Endothelial cell of umbilical vein (primary cell): ENCODE measurements around the gene PLOD2. TPM values are rescaled to one million over a fixed set of nuclear protein-coding genes. Genes with fewer than 3 reads are reported as not detected.

Experiments
- BruUV-seq: library from RNA; stranded (reverse); fragments of 400-500 nt; replicated peaks from 2 replicates; lab custom pipeline; 2021; lab: Mats Ljungman, UMichigan
- CTCF ChIA-PET: fragments of 300-600, 350-600 bp; sonication (Branson Sonifier 250); formaldehyde crosslinking; loops from one replicate; lab custom pipeline; 2021; ENCODE audit warnings: antibody characterized with exemption, inconsistent platforms; lab: Charles Lee
- POLR2A ChIA-PET: fragments of 300-600, 350-600 bp; sonication (Branson Sonifier 250); formaldehyde crosslinking; loops from one replicate; lab custom pipeline; 2021; ENCODE audit warnings: antibody characterized with exemption, inconsistent platforms; lab: Charles Lee
- DNase-seq: peaks from one replicate; pipeline ENCODE4 v3.0.0-alpha.2; 2011; ENCODE audit warnings: low read depth, low spot score
- FAIRE-seq: peaks from 2 replicates; lab custom pipeline; 2011; peaks lifted over from hg19 to GRCh38; lab: Jason Lieb, UNC
- H2AFZ ChIP-seq: 2 replicates; pipeline ENCODE4 v1.6.0; 2012; ENCODE audit warnings: low read depth, low read length, control low read depth, inconsistent platforms
- H3K27ac ChIP-seq: 2 replicates; pipeline ENCODE4 v1.5.1; 2011; ENCODE audit warnings: low read depth, mild to moderate bottlenecking, control low read depth, low read length, moderate library complexity; ENCODE audit not compliant: insufficient read depth
- H3K27me3 ChIP-seq, 2 experiments: 2 replicates each; pipeline versions ENCODE4 v1.6.0 to v1.6.1; 2011; ENCODE audit warnings: low read length in 2 of 2, mixed read lengths in 1 of 2; ENCODE audit not compliant: control insufficient read depth in 2 of 2, insufficient read depth in 2 of 2
- H3K36me3 ChIP-seq, 2 experiments: 2 replicates in 1 of 2; 3 replicates in 1 of 2; pipeline ENCODE4 v1.5.1; 2011; ENCODE audit warnings: low read length in 2 of 2, mild to moderate bottlenecking in 1 of 2, moderate library complexity in 1 of 2; ENCODE audit not compliant: control insufficient read depth in 2 of 2, insufficient read depth in 2 of 2; ENCODE audit errors: extremely low read depth in 1 of 2
- H3K4me1 ChIP-seq: 3 replicates; pipeline ENCODE4 v1.5.1; 2011; ENCODE audit warnings: mild to moderate bottlenecking, low read length; ENCODE audit not compliant: control insufficient read depth, insufficient read depth; ENCODE audit errors: extremely low read depth
- H3K4me2 ChIP-seq: 2 replicates; pipeline ENCODE4 v1.6.1; 2011; ENCODE audit warnings: low read length, control low read depth, mixed read lengths; ENCODE audit not compliant: insufficient read depth
- H3K4me3 ChIP-seq, 3 experiments: fragments of 200-600 bp in 1 of 3; sonication (generic), shearing (Covaris generic) in 1 of 3; replicated peaks in 1 of 3; 2 replicates each; pipeline ENCODE4 v1.5.1; 2011 to 2016; ENCODE audit warnings: control low read depth in 3 of 3, low read length in 3 of 3, mild to moderate bottlenecking in 2 of 3, inconsistent platforms in 1 of 3, low read depth in 1 of 3, moderate library complexity in 1 of 3; ENCODE audit not compliant: insufficient read depth in 1 of 3
- H3K79me2 ChIP-seq: 2 replicates; pipeline ENCODE4 v1.6.0; 2012; ENCODE audit warnings: low read length, inconsistent platforms; ENCODE audit not compliant: control insufficient read depth, insufficient read depth
- H3K9ac ChIP-seq: replicated peaks from 2 replicates; pipeline ENCODE3; 2011; ENCODE audit warnings: low read length, control low read depth; ENCODE audit not compliant: insufficient read depth; ENCODE audit errors: extremely low read depth
- H3K9me1 ChIP-seq: replicated peaks from 3 replicates; pipeline ENCODE4 v1.6.0; 2011; ENCODE audit warnings: mild to moderate bottlenecking, low read length; ENCODE audit not compliant: control insufficient read depth, insufficient read depth; ENCODE audit errors: extremely low read depth
- H3K9me3 ChIP-seq: replicated peaks from 2 replicates; pipeline ENCODE4 v1.5.1; 2012; ENCODE audit warnings: low read length, inconsistent platforms; ENCODE audit not compliant: control insufficient read depth, insufficient read depth
- H4K20me1 ChIP-seq: replicated peaks from 2 replicates; pipeline ENCODE3; 2011; ENCODE audit warnings: mild to moderate bottlenecking, low read length; ENCODE audit not compliant: control insufficient read depth, insufficient read depth; ENCODE audit errors: extremely low read depth
- EZH2 ChIP-seq: IDR thresholded peaks from 2 replicates; pipeline ENCODE4 v1.6.1; 2012; ENCODE audit warnings: borderline replicate concordance, low read depth, mild to moderate bottlenecking, moderate library complexity, low read length, inconsistent platforms; ENCODE audit not compliant: severe bottlenecking
- FOS ChIP-seq: IDR thresholded peaks from 2 replicates; pipeline ENCODE4 v1.6.1; 2011; ENCODE audit warnings: mild to moderate bottlenecking, low read length, moderate library complexity, borderline replicate concordance; ENCODE audit not compliant: insufficient read depth
- GATA2 ChIP-seq: IDR thresholded peaks from 2 replicates; pipeline ENCODE4 v1.7.0; 2011; ENCODE audit warnings: low read depth, mild to moderate bottlenecking, moderate library complexity, mixed read lengths, low read length; ENCODE audit not compliant: insufficient read length, insufficient read depth
- JUN ChIP-seq: IDR thresholded peaks from 2 replicates; pipeline ENCODE4 v1.6.1; 2011; ENCODE audit warnings: borderline replicate concordance, low read depth; ENCODE audit not compliant: insufficient read length, insufficient read depth
- MYC ChIP-seq: IDR thresholded peaks from one replicate; pipeline ENCODE4 v1.6.1; 2011; ENCODE audit warnings: mild to moderate bottlenecking, low read depth, low read length
- POLR2A ChIP-seq: IDR thresholded peaks from 2 replicates; pipeline ENCODE4 v1.6.1; 2012; ENCODE audit warnings: low read depth, mild to moderate bottlenecking, control low read depth, low read length
- POLR2AphosphoS5 ChIP-seq: IDR thresholded peaks from 2 replicates; pipeline ENCODE4 v1.6.1; 2012; ENCODE audit warnings: low read depth, mild to moderate bottlenecking, control low read depth, low read length, moderate library complexity; ENCODE audit not compliant: insufficient read depth
- dilution Hi-C: fragments of 300-500 bp; cut with MboI; formaldehyde crosslinking; loops from one replicate; pipeline ENCODE4 v1.15.0; 2019; ENCODE audit warnings: low sequenced_read_pairs; ENCODE audit not compliant: extremely low pct_ligation_motif_present
- intact Hi-C: fragments of 100-400 bp; cut with micrococcal nuclease; formaldehyde crosslinking; loops from one replicate; pipeline ENCODE4 v1.10.0; 2022
- polyA plus RNA-seq, 4 experiments: library from polyadenylated mRNA; depleted of rRNA in 3 of 4; stranded (reverse) in 3 of 4; unstranded in 1 of 4; fragments of >200 nt; gene quantifications; 2 replicates each; pipeline versions ENCODE4 v1.2.1 to v1.2.3, GENCODE V29; 2011 to 2012; ENCODE audit warnings: missing spikeins in 1 of 4
- total RNA-seq: library from RNA; stranded (reverse); gene quantifications from 2 replicates; pipeline ENCODE4 v1.2.3, GENCODE V29; 2021
- TF ChIP-seq, protein P1 (sequence below): IDR thresholded peaks from 2 replicates; pipeline ENCODE4 v1.6.1; 2011; ENCODE audit not compliant: insufficient read depth, insufficient read length
- TF ChIP-seq, protein P2 (sequence below), 2 donors: IDR thresholded peaks; 1 replicate in 1 of 2; 2 replicates in 1 of 2; pipeline ENCODE4 v1.5.1; 2011; ENCODE audit warnings: low read length in 2 of 2, mild to moderate bottlenecking in 2 of 2, moderate library complexity in 2 of 2, control low read depth in 1 of 2, inconsistent platforms in 1 of 2, low read depth in 1 of 2; ENCODE audit not compliant: insufficient read depth in 1 of 2; ENCODE audit errors: extremely low read depth in 1 of 2

Gene PLOD2
- total and polyA plus RNA-seq, 2 donors (not counting 3 experiments of a cell fraction or from before 2014, with no cell fraction given), result 36.1 to 193 TPM

DNA sequence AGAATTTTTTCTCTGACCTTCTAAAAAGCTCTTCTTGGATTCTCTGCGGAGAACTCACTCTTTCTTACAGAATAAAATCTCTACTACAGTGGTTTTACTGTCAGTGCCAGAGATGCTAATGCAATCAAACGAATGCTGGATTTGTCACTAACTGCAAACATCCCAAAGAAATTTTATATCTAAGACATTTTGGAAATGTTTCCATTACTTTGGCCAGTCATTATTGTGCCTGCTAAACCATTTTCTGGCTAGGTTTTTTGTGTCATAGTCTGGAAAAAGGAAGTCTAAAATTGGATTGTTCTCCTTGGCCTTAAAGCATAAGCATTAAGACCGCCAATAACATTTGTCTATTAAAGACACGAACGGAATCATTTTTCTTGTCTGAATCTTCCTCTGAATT, 54.0 kb downstream of the PLOD2 start:
- no peak for DNase-seq
- no peak overlapping the region for H2AFZ ChIP-seq
- no peak for FAIRE-seq
- no peaks in the 10 kb centered on the region for H3K9me3 ChIP-seq
- dilution Hi-C loops, result no loop called here
- ChIA-PET CTCF (interaction anchor here (1.1 to 1.7 kb wide), 2 partner anchors 41 to 43 kb away, joined by 3 to 4 read pairs; no protein-coding TSS in a partner anchor), POLR2A (no interaction called here)
- H3K4me1 ChIP-seq, result peaks cover 14% of the 10 kb centered on the region
- TF ChIP-seq MYC (no peak), FOS (no peak), POLR2AphosphoS5 (no peak), EZH2 (no peak), JUN (no peak), GATA2 (no peak), POLR2A (no peak)
- TF ChIP-seq, protein P1, sequence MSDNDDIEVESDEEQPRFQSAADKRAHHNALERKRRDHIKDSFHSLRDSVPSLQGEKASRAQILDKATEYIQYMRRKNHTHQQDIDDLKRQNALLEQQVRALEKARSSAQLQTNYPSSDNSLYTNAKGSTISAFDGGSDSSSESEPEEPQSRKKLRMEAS, result no peak
- TF ChIP-seq, protein P2, sequence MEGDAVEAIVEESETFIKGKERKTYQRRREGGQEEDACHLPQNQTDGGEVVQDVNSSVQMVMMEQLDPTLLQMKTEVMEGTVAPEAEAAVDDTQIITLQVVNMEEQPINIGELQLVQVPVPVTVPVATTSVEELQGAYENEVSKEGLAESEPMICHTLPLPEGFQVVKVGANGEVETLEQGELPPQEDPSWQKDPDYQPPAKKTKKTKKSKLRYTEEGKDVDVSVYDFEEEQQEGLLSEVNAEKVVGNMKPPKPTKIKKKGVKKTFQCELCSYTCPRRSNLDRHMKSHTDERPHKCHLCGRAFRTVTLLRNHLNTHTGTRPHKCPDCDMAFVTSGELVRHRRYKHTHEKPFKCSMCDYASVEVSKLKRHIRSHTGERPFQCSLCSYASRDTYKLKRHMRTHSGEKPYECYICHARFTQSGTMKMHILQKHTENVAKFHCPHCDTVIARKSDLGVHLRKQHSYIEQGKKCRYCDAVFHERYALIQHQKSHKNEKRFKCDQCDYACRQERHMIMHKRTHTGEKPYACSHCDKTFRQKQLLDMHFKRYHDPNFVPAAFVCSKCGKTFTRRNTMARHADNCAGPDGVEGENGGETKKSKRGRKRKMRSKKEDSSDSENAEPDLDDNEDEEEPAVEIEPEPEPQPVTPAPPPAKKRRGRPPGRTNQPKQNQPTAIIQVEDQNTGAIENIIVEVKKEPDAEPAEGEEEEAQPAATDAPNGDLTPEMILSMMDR (IDR thresholded peaks at IDR 0.05; ENCODE audit: extremely low read depth in 1 of 2, insufficient read depth in 1 of 2, low read depth in 1 of 2, low read length in 2 of 2), result no peak
- H3K4me3 ChIP-seq, result no peak overlapping the region
- H3K4me2 ChIP-seq, result no peak overlapping the region
- no peaks in the 10 kb centered on the region for H4K20me1 ChIP-seq
- intact Hi-C loops, result no loop called here
- H3K79me2 ChIP-seq, result peaks cover 29% of the 10 kb centered on the region
- H3K27me3 ChIP-seq, result no peaks in the 10 kb centered on the region
- no peaks in the 10 kb centered on the region for H3K9me1 ChIP-seq
- no peak overlapping the region for H3K9ac ChIP-seq
- H3K27ac ChIP-seq, result no peak overlapping the region
- H3K36me3 ChIP-seq, result peaks cover 7 to 18% of the 10 kb centered on the region in 2 experiments
- no TSS peak for BruUV-seq
